Liver (tissue), 3 donors: ENCODE results near the gene JPT2.

ENCODE experiments used
- ATF3 ChIP-seq: IDR thresholded peaks from 2 replicates; pipeline ENCODE4 v1.6.1; 2016; ENCODE audit warnings: antibody characterized with exemption
- CTCF ChIP-seq: fragments of 150-350 bp; IDR thresholded peaks from 2 replicates; pipeline ENCODE4 v1.5.1; 2017; ENCODE audit warnings: improper control_type of control experiment, low read depth, low read length; ENCODE audit not compliant: missing input control
- EGR1 ChIP-seq, 2 donors: IDR thresholded peaks; 2 replicates each; pipeline ENCODE4 v1.6.1; 2016 to 2018; ENCODE audit warnings: antibody characterized with exemption in 2 of 2, low read depth in 2 of 2
- FOXA1 ChIP-seq: IDR thresholded peaks from 2 replicates; pipeline ENCODE4 v1.6.1; 2016; ENCODE audit warnings: antibody characterized with exemption
- JUND ChIP-seq, 2 donors: IDR thresholded peaks; 2 replicates each; pipeline ENCODE4 v1.6.1; 2016; ENCODE audit warnings: antibody characterized with exemption in 2 of 2
- MAX ChIP-seq: IDR thresholded peaks from 2 replicates; pipeline ENCODE4 v1.6.1; 2016; ENCODE audit warnings: antibody characterized with exemption
- REST ChIP-seq: IDR thresholded peaks from 2 replicates; pipeline ENCODE4 v1.6.1; 2016; ENCODE audit warnings: antibody characterized with exemption, mild to moderate bottlenecking
- RXRA ChIP-seq, 2 donors: IDR thresholded peaks; 2 replicates each; pipeline ENCODE4 v1.6.1; 2017 to 2018; ENCODE audit warnings: antibody characterized with exemption in 2 of 2, mild to moderate bottlenecking in 1 of 2
- SP1 ChIP-seq: IDR thresholded peaks from 2 replicates; pipeline ENCODE4 v1.6.1; 2018; ENCODE audit warnings: antibody characterized with exemption, mild to moderate bottlenecking
- TAF1 ChIP-seq: conservative IDR thresholded peaks from 2 replicates; pipeline ENCODE4 v1.6.1; 2016; ENCODE audit warnings: antibody characterized with exemption, mild to moderate bottlenecking
- YY1 ChIP-seq: IDR thresholded peaks from 2 replicates; pipeline ENCODE4 v1.6.1; 2016; ENCODE audit warnings: antibody characterized with exemption, mild to moderate bottlenecking
- donor health status: healthy.
- donor health status: healthy.

- TF ChIP-seq REST = no peak
- TF ChIP-seq TAF1 = no peak
- TF ChIP-seq CTCF = no peak
- no peak for TF ChIP-seq FOXA1
- TF ChIP-seq EGR1 (IDR thresholded peaks at IDR 0.05; ENCODE audit: low read depth in 2 of 2) = no peak
- TF ChIP-seq YY1 = no peak
- no peak for TF ChIP-seq ATF3
- TF ChIP-seq JUND (IDR thresholded peaks at IDR 0.05) = no peak
- no peak for TF ChIP-seq MAX
- TF ChIP-seq SP1 = no peak
- TF ChIP-seq RXRA (IDR thresholded peaks at IDR 0.05) = no peak
Measured at GRCh38 chr16:1665829-1666228, 12.2 kb upstream of the JPT2 start.
